HG03103 (cell line): ENCODE results near the gene CNOT8.

Experiments used
- ATAC-seq: cut with Tn5 transposase; IDR thresholded peaks from one replicate; pipeline ENCODE4 v1.9.1; 2021; ENCODE audit warnings: low read depth; ENCODE audit not compliant: unreplicated experiment

CNOT8 gene

GRCh38 chr5:154863291-154864080 lies 5.1 kb downstream of the CNOT8 start:
- ATAC-seq = no peak

- ATAC-seq = no peak
Measured at GRCh38 chr5:154865466-154866184, 7.2 kb downstream of the CNOT8 start.

- no peak for ATAC-seq
Measured at GRCh38 chr5:154866841-154867240, 8.4 kb downstream of the CNOT8 start.

- no peak for ATAC-seq
Measured at GRCh38 chr5:154868702-154869101, 10.3 kb downstream of the CNOT8 start.

GRCh38 chr5:154871734-154872133 lies 13.3 kb downstream of the CNOT8 start:
- ATAC-seq = no peak

GRCh38 chr5:154873791-154874331 lies 15.4 kb downstream of the CNOT8 start:
- ATAC-seq = no peak

GRCh38 chr5:154878642-154879335 lies 20.4 kb downstream of the CNOT8 start:
- no peak for ATAC-seq

- no peak for ATAC-seq
Measured at GRCh38 chr5:154881986-154882385, 23.6 kb downstream of the CNOT8 start.

GRCh38 chr5:154884424-154884823 lies 26.0 kb downstream of the CNOT8 start:
- no peak for ATAC-seq

- ATAC-seq = no peak
Measured at GRCh38 chr5:154885439-154885838, 27.0 kb downstream of the CNOT8 start.

GRCh38 chr5:154892369-154892771 lies 33.9 kb downstream of the CNOT8 start:
- no peak for ATAC-seq

- no peak for ATAC-seq
Measured at GRCh38 chr5:154893381-154893780, 35.0 kb downstream of the CNOT8 start.

- no peak for ATAC-seq
Measured at GRCh38 chr5:154895606-154896561, 37.5 kb downstream of the CNOT8 start.

- ATAC-seq = no peak
Measured at GRCh38 chr5:154896562-154897165, 38.2 kb downstream of the CNOT8 start.

GRCh38 chr5:154898210-154898609 lies 39.8 kb downstream of the CNOT8 start:
- ATAC-seq = no peak

- ATAC-seq = no peak
Measured at GRCh38 chr5:154899151-154899816, 40.9 kb downstream of the CNOT8 start.

GRCh38 chr5:154900066-154900465 lies 41.6 kb downstream of the CNOT8 start:
- ATAC-seq = no peak

- ATAC-seq = no peak
Measured at GRCh38 chr5:154901276-154901675, 42.8 kb downstream of the CNOT8 start.

GRCh38 chr5:154901913-154902312 lies 43.5 kb downstream of the CNOT8 start:
- ATAC-seq = no peak
